HG03469 (cell line): ENCODE measurements around the gene DNAJA1.
"Not testable (repeated sequence)": the region's sequence is repeated elsewhere in the genome, so short reads cannot be mapped to it uniquely, and the experiment has no call there.

Experiments used
- ATAC-seq: cut with Tn5 transposase; IDR thresholded peaks from one replicate; pipeline ENCODE4 v1.9.1; 2021; ENCODE audit warnings: mild to moderate bottlenecking, moderate library complexity, moderate number of reproducible peaks; ENCODE audit not compliant: unreplicated experiment

The DNAJA1 gene

DNA sequence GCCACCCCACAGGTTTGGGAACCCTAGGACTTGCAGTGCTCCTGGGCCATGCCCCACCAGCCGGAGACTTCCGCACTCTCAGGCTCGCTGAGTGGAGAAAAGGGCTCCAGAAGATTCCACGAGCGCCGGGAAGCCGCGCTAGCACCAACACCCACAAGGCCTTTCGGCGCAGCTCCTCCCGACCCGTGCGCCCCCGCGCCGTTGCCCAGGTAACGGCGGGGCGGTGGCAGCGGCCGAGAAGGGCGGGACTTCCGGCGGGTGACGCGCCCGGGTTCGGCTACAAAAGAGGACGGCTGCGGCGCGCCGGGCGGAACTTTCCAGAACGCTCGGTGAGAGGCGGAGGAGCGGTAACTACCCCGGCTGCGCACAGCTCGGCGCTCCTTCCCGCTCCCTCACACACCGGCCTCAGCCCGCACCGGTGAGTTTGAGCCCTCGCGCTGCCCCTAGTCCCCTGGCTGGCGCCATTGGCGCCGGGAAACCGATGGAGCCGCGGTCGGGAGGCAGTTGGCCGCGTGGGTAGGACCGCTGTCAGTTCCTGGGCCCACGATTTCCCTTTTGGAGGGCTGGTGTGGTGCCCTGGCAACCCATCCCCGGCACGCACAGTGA, at the start of gene DNAJA1:
TSS of gene DNAJA1 (plus strand) at position 308 of the 606 bp plus-strand sequence. CDS start 1,212 bp downstream, outside the sequence.
- peak; percentile 84 for ATAC-seq

GRCh38 chr9:32978051-32978450, 47.0 kb upstream of the DNAJA1 start:
- ATAC-seq, result no peak

DNA sequence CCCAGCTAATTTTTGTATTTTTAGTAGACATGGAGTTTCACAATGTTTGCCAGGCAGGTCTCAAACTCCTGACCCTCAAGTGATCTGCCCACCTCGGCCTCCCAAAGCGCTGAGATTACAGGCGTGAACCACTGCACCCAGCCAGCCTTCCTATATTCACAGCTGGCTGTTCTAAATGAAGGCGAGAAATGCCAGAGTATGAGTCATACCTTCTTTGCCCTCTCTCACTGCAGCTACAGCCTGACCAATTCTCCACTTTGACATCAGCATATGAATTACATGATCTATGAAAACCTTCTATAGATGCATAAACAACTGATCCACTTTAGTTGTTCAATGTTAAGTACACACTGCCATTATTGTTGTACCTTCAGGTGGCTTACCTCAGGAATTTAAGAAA, 38.1 kb upstream of the DNAJA1 start:
- ATAC-seq, result no peak

- no peak for ATAC-seq
These were observed 35.4 kb upstream of the DNAJA1 start for GRCh38 chr9:32989660-32990059.

DNA sequence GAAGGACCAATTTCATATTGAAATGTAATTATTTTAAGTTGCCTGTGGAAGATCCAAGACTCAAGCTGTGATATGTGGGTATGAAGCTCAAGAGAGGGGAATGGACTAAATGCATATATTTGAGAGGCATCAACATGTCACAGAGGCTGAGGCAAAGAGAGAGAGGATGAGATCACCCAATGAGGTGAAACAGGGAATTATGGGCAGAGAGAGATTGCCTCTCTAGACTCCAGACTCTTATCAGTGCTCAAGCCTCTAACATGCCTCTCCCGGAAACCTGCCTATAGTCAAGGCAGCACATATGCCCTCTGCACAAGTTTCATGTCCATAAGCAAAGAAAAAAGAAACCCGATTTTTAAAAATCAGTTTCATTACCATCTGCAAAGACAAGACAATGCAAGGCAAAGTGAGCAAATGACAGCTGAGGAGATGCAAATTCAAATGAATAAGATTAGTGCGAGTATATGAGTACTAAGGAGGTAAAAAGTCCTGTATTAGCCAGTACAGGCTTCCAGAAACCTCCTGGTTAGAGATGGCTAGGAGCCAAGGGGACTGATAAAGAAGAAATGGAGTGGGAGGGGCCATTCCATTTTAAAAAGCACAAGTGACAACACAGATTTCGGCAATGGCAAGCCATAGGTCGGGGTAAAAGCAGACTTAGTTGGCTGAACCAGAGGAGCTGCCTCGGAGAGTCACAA, 33.0 kb upstream of the DNAJA1 start:
- no peak for ATAC-seq

DNA sequence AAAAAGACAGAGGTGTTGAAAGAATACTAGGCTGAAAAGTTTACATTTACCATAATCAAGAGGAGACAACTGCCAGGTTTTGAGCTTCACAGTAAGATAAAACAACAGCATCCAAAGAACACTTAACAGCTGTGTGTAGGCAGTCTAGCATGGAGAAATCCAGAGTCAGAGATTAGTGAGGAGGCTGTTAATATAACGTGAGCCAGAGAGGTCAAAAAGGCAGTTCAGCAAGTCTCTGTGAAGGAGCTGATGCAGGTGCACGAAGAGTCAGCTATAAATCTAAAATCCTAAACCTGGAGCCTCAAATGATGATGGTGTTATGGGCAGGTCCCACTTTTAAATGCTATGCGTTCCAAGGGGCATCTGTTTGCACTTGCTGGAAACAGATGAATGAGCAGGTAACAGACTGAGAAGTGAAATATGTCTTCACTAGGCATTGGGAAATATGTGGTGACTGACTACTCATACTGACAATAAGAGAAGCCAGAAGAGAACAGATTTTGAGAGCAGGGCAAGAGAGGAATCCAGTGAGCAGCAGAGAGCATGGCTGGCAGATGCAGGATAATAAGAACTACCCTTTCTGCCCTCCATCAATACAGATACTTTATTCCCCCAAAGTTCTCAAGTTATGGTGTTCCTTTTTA, 32.4 kb upstream of the DNAJA1 start:
- no peak for ATAC-seq

DNA sequence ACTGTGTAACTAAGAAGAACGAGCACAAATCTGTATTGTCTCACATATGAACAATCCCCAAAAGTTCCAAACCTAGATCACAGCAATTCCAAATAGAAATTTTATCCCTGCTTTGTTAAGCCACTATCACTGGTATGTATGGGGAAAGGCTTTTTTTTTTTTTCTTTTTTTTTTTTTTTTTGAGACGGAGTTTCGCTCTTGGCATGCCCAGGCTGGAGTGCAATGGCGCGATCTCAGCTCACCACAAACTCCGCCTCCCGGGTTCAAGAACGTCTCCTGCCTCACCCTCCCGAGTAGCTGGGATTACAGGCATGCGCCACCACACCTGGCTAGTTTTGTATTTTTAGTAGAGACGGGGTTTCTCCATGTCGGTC, 24.4 kb upstream of the DNAJA1 start:
- ATAC-seq, result not testable (repeated sequence)

- ATAC-seq, result not testable (repeated sequence)
These were observed 19.7 kb upstream of the DNAJA1 start for GRCh38 chr9:33005335-33005734.

DNA sequence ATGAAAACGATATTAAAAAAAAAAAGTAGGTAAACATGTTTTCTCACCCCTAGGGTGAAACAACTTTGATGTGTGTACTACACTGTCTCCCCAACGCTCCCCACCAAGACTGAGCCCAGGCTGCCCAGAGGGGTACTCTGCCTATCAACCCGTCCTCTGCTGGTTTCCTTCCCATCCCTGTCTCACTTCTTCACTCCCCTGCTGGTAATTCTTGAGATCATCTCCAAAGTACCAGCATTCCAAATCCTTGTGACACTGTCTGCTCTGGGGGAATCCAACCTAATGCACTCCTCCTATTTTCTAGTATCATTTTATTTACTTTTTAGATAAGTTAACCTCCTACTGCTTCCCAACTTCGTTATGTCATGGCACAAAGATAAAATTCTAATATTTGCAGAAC, 17.3 kb upstream of the DNAJA1 start:
- ATAC-seq, result no peak

DNA sequence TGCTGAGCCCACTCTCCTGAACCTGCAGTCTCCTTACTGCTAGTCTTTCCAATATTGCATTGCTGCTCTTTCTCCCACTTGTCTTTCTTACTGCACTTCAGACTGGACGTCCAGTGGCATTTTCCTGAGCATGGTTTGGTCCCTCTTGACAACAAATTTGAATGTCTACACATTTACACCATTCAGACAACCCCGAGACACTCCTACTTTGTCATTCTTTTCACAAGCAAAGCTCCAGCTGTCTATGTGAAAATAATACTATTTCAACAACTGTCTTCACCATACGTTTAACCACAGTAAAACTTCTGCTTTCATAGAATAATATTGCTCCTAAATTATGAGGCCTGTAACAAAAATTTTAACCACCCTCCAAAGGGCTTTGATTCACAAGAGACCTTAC, 13.2 kb upstream of the DNAJA1 start:
- ATAC-seq, result no peak

GRCh38 chr9:33012328-33013069, 12.6 kb upstream of the DNAJA1 start:
- no peak for ATAC-seq

DNA sequence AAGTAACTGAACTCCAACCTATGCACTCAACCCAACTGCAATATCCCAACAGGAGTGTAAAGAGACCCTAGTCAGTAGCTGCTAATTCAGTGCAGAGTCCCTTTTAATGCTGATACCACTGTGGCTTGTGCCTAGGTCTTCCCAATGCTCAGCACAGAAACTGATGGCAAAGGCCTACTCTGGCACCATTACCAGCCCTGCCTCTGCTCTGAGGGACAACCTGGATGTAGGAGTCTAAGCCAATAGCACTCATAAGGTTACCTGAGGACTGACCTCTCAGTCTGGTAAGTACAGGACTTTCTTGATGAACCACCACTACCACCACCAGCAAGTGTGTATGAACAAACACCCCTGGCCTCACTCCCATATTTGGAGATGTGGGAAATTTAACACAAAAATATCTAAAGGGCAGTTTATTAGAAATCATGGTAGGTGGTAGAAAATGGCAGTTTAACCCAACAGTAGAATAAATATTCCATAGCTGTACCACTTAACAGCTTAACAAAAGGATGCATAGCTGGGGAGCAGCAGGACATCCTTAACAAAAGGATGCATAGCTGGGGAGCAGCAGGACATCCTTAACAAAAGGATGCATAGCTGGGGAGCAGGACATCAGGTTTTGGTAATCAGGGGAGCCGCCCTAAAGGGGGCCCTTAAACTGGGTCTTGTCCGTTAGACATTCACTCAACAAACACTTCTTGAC, 11.0 kb upstream of the DNAJA1 start:
- ATAC-seq, result no peak

GRCh38 chr9:33014665-33015014, 10.4 kb upstream of the DNAJA1 start:
- ATAC-seq, result no peak

- ATAC-seq, result no peak
These were observed 7.6 kb upstream of the DNAJA1 start for GRCh38 chr9:33017283-33018041.

DNA sequence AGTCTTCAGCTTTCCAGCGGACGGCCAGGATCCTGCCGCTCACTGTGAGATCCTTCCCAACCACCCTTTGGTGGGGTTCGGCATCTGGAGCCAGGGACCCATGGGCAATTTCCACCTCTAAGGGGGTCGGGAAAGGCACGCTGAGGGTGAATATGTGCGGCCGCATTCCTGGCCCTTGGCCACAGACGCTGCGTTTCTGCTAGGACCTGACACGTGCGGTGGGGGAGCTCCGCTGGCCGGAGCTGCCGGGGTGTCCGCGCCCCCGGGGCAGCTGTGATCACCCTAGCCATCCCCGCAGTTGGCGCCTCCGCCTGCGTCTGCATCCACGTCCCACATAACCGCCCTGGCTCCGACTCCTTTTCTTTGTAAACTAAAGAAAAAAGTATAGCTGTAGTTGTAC, 5.3 kb upstream of the DNAJA1 start:
- no peak for ATAC-seq

GRCh38 chr9:33022303-33022702, 2.8 kb upstream of the DNAJA1 start:
- ATAC-seq, result no peak

DNA sequence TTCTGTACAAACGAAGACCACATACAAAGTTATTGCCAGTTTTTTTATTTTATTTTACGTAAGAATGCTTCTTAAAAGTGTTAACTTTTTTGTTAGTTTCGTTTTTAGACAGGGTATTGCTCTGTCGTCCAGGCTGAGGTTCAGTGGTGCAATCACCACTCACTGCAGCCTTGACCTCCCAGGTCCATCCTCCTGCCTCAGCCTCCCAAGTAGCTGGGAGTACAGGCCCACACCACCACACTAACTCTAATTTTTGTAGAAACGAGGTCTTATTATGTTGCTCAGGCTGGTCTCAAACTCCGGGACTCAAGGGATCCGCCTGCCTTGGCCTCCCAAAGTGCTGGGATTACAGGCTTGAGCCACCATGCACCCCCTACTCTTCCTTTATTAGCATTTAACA, 2.3 kb upstream of the DNAJA1 start:
- ATAC-seq, result no peak

DNA sequence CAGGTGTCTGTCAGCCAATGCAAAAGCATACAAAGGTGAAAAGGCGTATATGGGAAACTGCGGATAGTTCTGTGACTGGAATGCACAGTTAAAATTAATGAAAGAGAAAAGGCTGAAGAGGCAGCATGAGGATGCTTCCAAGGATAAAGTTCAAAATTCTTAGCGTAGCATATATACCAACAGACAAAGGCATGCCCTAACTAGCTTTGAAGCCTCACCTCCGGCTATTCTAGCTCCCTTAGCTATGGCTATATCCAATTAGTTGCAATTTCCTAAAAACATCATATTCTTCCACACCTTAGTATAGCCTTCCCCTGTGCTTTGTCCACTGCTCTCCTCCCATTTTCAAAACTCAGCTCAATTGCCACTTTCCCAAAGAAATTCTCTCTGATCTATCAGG, 1.4 kb upstream of the DNAJA1 start:
- ATAC-seq, result no peak

DNA sequence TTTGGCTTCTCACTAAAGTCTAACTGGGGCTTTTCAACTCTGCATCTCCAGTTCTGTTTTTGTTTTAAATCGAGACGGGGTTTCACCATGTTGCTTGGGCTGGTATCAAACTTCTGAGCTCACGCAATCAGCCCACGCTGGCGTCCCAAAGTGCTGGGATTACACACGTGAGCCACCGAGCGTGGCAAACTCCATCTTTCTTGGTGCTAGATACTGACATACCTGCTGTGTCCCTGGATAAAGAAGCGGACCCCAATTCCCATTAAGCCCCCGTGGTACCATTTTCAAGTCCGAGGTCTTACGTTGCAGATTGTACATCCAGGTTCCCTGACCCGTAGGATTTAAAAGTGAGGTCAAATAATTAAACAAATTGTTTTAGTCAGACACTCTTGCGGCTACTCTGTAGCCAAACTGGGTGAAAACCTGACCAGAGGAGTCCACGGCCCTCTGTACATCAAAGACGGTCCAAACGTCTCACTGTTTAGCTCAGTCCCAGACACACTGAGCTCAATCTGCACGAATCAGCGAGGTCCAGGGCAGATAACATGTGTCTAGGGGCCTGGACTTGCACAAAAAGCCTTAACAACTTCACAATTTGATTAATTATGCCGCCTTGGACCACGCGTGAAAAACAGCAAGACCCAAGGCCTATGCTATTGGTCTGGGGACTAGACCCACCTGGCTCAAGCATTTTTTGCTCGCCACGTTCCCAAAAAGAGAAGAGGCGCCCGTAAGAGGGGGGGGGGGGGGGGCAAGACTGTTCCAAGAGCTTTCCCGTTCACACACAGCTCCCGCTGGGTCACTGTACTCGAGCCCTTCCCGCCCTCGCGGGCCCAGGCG, 727 bp upstream of the DNAJA1 start:
- ATAC-seq, result no peak
